GM13976 (cell line): Measurements from ENCODE around the gene SPACA6.

Source experiments
- DNase-seq: peaks from one replicate; pipeline ENCODE4 v3.0.0; 2012; ENCODE audit warnings: low spot score
- CTCF ChIP-seq: IDR thresholded peaks from 2 replicates; pipeline ENCODE4 v1.5.1; 2012; ENCODE audit warnings: borderline replicate concordance, mild to moderate bottlenecking; ENCODE audit not compliant: insufficient read depth; ENCODE audit errors: extremely low read depth, missing control alignments, control extremely low read depth
- in situ Hi-C: fragments of 300-500 bp; cut with MboI; formaldehyde crosslinking; loops from one replicate; pipeline ENCODE4 v1.12.0; 2022; ENCODE audit warnings: low sequenced_read_pairs, mixed read lengths, inconsistent platforms; ENCODE audit not compliant: unreplicated experiment

Gene SPACA6

GRCh38 chr19:51704626-51705025, 11.5 kb downstream of the SPACA6 start:
- DNase-seq: no peak
- in situ Hi-C loops: no loop called here
- no peak for TF ChIP-seq CTCF

GRCh38 chr19:51706296-51706695, 13.2 kb downstream of the SPACA6 start:
- no peak for TF ChIP-seq CTCF
- in situ Hi-C loops: no loop called here
- DNase-seq: no peak

GRCh38 chr19:51706885-51707284, 13.8 kb downstream of the SPACA6 start:
- DNase-seq: no peak
- no peak for TF ChIP-seq CTCF
- in situ Hi-C loops: no loop called here

DNA sequence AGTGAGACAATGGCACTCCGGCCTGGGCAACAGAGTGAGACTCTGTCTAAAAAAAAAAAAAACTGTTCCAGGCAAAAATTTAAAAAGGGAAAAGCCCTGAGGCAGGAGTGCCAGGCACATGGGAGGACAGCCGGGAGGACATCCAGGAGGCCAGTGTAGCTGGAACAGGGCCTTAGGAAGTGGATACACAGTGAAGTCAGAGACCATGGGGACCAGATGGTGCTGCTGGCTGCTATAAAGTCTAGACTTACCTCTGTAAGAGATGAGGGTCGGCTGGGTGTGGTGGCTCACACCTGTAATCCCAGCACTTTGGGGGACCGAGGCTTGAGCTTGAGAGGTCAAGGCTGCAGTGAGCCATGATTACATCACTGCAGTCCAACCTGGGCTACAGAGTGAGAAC, 15.7 kb downstream of the SPACA6 start:
- no peak for TF ChIP-seq CTCF
- DNase-seq: no peak
- in situ Hi-C loops: no loop called here

DNA sequence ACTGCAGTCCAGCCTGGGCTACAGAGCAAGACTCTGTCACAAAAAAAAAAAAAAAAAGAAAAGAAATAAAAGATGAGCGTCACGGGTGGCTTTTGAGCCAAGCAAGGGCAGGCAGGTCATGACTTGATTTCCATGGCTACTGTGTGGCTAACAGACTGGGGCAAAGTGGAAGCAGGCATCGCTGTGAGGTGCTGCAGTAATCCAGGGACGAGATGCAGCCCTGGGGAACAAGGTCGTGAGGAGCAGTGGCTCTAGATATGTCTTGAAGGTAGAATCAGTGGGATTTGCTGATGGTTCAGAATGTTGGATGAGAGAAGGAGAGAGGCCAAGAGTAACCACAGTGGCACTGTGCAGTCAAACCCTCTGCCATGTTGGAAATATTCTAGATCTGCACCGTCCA, 16.4 kb downstream of the SPACA6 start:
- TF ChIP-seq CTCF: no peak
- in situ Hi-C loops: no loop called here
- DNase-seq: no peak

GRCh38 chr19:51710163-51710562, 17.0 kb downstream of the SPACA6 start:
- TF ChIP-seq CTCF: no peak
- in situ Hi-C loops: no loop called here
- DNase-seq: no peak

- no peak for TF ChIP-seq CTCF
- in situ Hi-C loops: no loop called here
- DNase-seq: no peak
These were observed 18.6 kb downstream of the SPACA6 start for GRCh38 chr19:51711702-51712101.
